Common myeloid progenitor, CD34-positive (primary cell): ENCODE results near the gene SPRYD4. TPM values are rescaled to one million over a fixed set of nuclear protein-coding genes. Genes with fewer than 3 reads are reported as not detected.

Source experiments
- CTCF ChIA-PET: fragments of 350-600 bp; sonication (Branson Sonifier 250); formaldehyde crosslinking; loops from one replicate; lab custom pipeline; 2021; ENCODE audit warnings: antibody characterized with exemption; lab: Charles Lee
- POLR2A ChIA-PET: fragments of 350-600 bp; sonication (Branson Sonifier 250); formaldehyde crosslinking; loops from one replicate; lab custom pipeline; 2021; ENCODE audit warnings: antibody characterized with exemption; lab: Charles Lee
- DNase-seq, 3 donors: peaks; one replicate each; pipeline versions ENCODE4 v3.0.0 to v3.0.0-alpha.2; 2013
- H3K27ac ChIP-seq, 2 experiments: 1 replicate in 1 of 2; 2 replicates in 1 of 2; pipeline ENCODE4 v1.7.0; 2013; ENCODE audit warnings: inconsistent platforms in 2 of 2, low read length in 2 of 2, mild to moderate bottlenecking in 2 of 2, low read depth in 1 of 2, moderate library complexity in 1 of 2; ENCODE audit not compliant: severe bottlenecking in 2 of 2, insufficient read depth in 1 of 2, poor library complexity in 1 of 2
- H3K27me3 ChIP-seq, 5 experiments: replicated peaks in 2 of 5; 1 replicate in 3 of 5; 2 replicates in 2 of 5; pipeline versions ENCODE4 v1.6.1 to v1.7.0; 2013; ENCODE audit warnings: low read length in 4 of 5, mild to moderate bottlenecking in 2 of 5, moderate library complexity in 2 of 5, inconsistent platforms in 1 of 5; ENCODE audit not compliant: insufficient read depth in 5 of 5, control insufficient read depth in 4 of 5
- H3K36me3 ChIP-seq, 4 experiments: 1 replicate in 2 of 4; 2 replicates in 2 of 4; pipeline versions ENCODE4 v1.6.1 to v1.7.0; 2013; ENCODE audit warnings: low read length in 3 of 4, control low read depth in 1 of 4, mild to moderate bottlenecking in 1 of 4; ENCODE audit not compliant: control insufficient read depth in 4 of 4, insufficient read depth in 4 of 4
- H3K4me1 ChIP-seq, 4 experiments: 1 replicate in 3 of 4; 2 replicates in 1 of 4; pipeline versions ENCODE4 v1.6.1 to v1.7.1; 2013; ENCODE audit warnings: low read length in 3 of 4, mild to moderate bottlenecking in 3 of 4, control low read depth in 1 of 4, inconsistent platforms in 1 of 4, moderate library complexity in 1 of 4; ENCODE audit not compliant: control insufficient read depth in 4 of 4, insufficient read depth in 4 of 4; ENCODE audit errors: control extremely low read depth in 1 of 4
- H3K4me3 ChIP-seq, 7 experiments: 1 replicate in 4 of 7; 2 replicates in 3 of 7; pipeline versions ENCODE4 v1.5.1 to v1.7.0; 2013; ENCODE audit warnings: mild to moderate bottlenecking in 7 of 7, low read length in 6 of 7, moderate library complexity in 6 of 7, inconsistent platforms in 2 of 7, low read depth in 2 of 7, control low read depth in 1 of 7; ENCODE audit not compliant: insufficient read depth in 4 of 7, control insufficient read depth in 1 of 7; ENCODE audit errors: extremely low read depth in 1 of 7
- H3K9me3 ChIP-seq, 5 experiments: 1 replicate in 4 of 5; 2 replicates in 1 of 5; pipeline versions ENCODE4 v1.6.1 to v1.7.1; 2013; ENCODE audit warnings: low read length in 4 of 5, mild to moderate bottlenecking in 2 of 5, inconsistent platforms in 1 of 5, low read depth in 1 of 5, moderate library complexity in 1 of 5; ENCODE audit not compliant: control insufficient read depth in 4 of 5, insufficient read depth in 2 of 5; ENCODE audit errors: control extremely low read depth in 1 of 5
- WGBS: methylation state at CpG from one replicate; pipeline ENCODE4 v1.1.5; 2013; ENCODE audit not compliant: insufficient coverage; 5-methylcytosine and 5-hydroxymethylcytosine counted together
- polyA plus RNA-seq: library from polyadenylated mRNA; unstranded; fragments of 120-200 nt; gene quantifications from one replicate; pipeline ENCODE4 v1.2.1, GENCODE V29; 2013

SPRYD4 gene
- 5.2 TPM for polyA plus RNA-seq

- peak within 1 kb of the TSS; percentile 77 to 100 (median 98) for H3K4me3 ChIP-seq
- H3K27me3 ChIP-seq: no peaks in the 10 kb centered on the region
- 0% methylated on average over 43 of the region's 43 CpGs for WGBS
- ChIA-PET POLR2A (interaction anchor here (0.9 kb wide), 1 partner anchor 158 kb away, joined by 3 read pairs; no protein-coding TSS in a partner anchor), CTCF (interaction anchor here (1.1 to 3.3 kb wide), 5 partner anchors 11 to 168 kb away, joined by 3 to 20 read pairs (median 3); no protein-coding TSS in a partner anchor)
- DNase-seq: peak; percentile 94 to 96 (median 96)
- H3K36me3 ChIP-seq: peaks cover 0 to 26% (median 10%) of the 10 kb centered on the region in 4 experiments
- H3K4me1 ChIP-seq: peaks cover 2 to 19% (median 15%) of the 10 kb centered on the region in 4 experiments
- peak within 1 kb of the TSS; percentile 90 to 94 for H3K27ac ChIP-seq
- no peaks in the 10 kb centered on the region for H3K9me3 ChIP-seq
These were observed at the start of gene SPRYD4 for GRCh38 chr12:56468216-56469006. Gene SPRYD4, plus strand, starts transcription at chr12:56468578. Its CDS starts 14 bp downstream, at chr12:56468592.

- no peak overlapping the region for H3K4me3 ChIP-seq
- ChIA-PET CTCF (no interaction called here), POLR2A (no interaction called here)
- no peak for DNase-seq
- no peaks in the 10 kb centered on the region for H3K4me1 ChIP-seq
- no peaks in the 10 kb centered on the region for H3K9me3 ChIP-seq
- H3K27ac ChIP-seq: no peak overlapping the region
- 85% methylated on average over 5 of the region's 6 CpGs for WGBS
- H3K27me3 ChIP-seq: no peaks in the 10 kb centered on the region
- peaks cover 15 to 75% (median 48%) of the 10 kb centered on the region in 4 experiments for H3K36me3 ChIP-seq
These were observed 48.0 kb upstream of the SPRYD4 start for GRCh38 chr12:56420411-56420810.

GRCh38 chr12:56425193-56425592 lies 43.2 kb upstream of the SPRYD4 start:
- Histone ChIP-seq H3K4me1 (no peaks in the 10 kb centered on the region), H3K36me3 (peaks cover 15 to 80% (median 47%) of the 10 kb centered on the region in 4 experiments), H3K27me3 (no peaks in the 10 kb centered on the region), H3K4me3 (no peak overlapping the region), H3K27ac (no peak overlapping the region), H3K9me3 (no peaks in the 10 kb centered on the region)
- POLR2A ChIA-PET: no interaction called here
- CTCF ChIA-PET: no interaction called here
- DNase-seq: no peak
- WGBS: 67% methylated on average over 1 of the region's 1 CpG

DNA sequence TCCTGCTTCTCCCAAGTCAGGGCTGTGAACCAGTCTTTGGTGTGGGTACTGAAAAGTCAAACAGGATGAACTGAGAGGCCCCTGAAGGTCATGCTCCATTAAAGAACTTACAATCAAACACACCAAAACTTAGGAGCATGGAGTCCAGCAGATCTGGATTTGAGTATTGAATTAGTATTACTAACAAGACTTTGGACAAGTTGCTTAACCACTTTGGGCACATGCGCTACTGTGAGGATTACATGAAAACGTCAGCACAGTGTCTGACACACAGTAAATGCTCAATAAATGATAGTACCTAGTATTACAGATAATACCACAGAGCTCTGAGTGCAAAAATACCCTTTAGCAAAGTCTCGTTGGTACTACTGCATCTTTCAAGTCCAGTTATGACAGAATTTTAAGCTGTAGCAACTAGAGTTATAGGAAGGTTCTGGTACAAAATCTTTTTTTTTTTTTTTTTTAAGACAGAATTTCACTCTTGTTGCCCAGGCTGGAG lies 42.4 kb upstream of the SPRYD4 start:
- ChIA-PET POLR2A (no interaction called here), CTCF (no interaction called here)
- no peak for DNase-seq
- Histone ChIP-seq H3K4me3 (no peak overlapping the region), H3K9me3 (no peaks in the 10 kb centered on the region), H3K36me3 (peaks cover 15 to 78% (median 46%) of the 10 kb centered on the region in 4 experiments), H3K27me3 (no peaks in the 10 kb centered on the region), H3K27ac (no peak overlapping the region), H3K4me1 (no peaks in the 10 kb centered on the region)
- WGBS: 67% methylated on average over 3 of the region's 3 CpGs

- DNase-seq: no peak
- POLR2A ChIA-PET: no interaction called here
- no peaks in the 10 kb centered on the region for H3K27me3 ChIP-seq
- WGBS: 97% methylated on average over 9 of the region's 11 CpGs
- CTCF ChIA-PET: no interaction called here
- H3K4me1 ChIP-seq: no peaks in the 10 kb centered on the region
- H3K9me3 ChIP-seq: no peaks in the 10 kb centered on the region
- H3K36me3 ChIP-seq: peaks cover 10 to 60% (median 24%) of the 10 kb centered on the region in 4 experiments
- no peak overlapping the region for H3K4me3 ChIP-seq
- H3K27ac ChIP-seq: no peak overlapping the region
These were observed 37.1 kb upstream of the SPRYD4 start for GRCh38 chr12:56431288-56431687.

GRCh38 chr12:56431850-56432249 lies 36.5 kb upstream of the SPRYD4 start:
- Histone ChIP-seq H3K36me3 (peaks cover 9 to 60% (median 24%) of the 10 kb centered on the region in 4 experiments), H3K4me1 (no peaks in the 10 kb centered on the region), H3K27me3 (no peaks in the 10 kb centered on the region), H3K9me3 (no peaks in the 10 kb centered on the region), H3K4me3 (no peak overlapping the region), H3K27ac (no peak overlapping the region)
- POLR2A ChIA-PET: no interaction called here
- CTCF ChIA-PET: interaction anchor here (1.2 kb wide), 1 partner anchor 32 kb away, joined by 3 read pairs; no protein-coding TSS in a partner anchor
- no peak for DNase-seq
- no CpG with 5 or more reads among the region's 3 CpGs for WGBS

GRCh38 chr12:56434828-56435227 lies 33.5 kb upstream of the SPRYD4 start:
- CTCF ChIA-PET: interaction anchor here (0.9 to 1.4 kb wide), 2 partner anchors 19 to 29 kb away, joined by 3 read pairs; partner anchors contain the start of gene MIP
- no peak overlapping the region for H3K27ac ChIP-seq
- no peaks in the 10 kb centered on the region for H3K4me1 ChIP-seq
- H3K36me3 ChIP-seq: peaks cover 9 to 34% (median 14%) of the 10 kb centered on the region in 4 experiments
- H3K9me3 ChIP-seq: no peaks in the 10 kb centered on the region
- no peak for DNase-seq
- H3K4me3 ChIP-seq: no peak overlapping the region
- no peaks in the 10 kb centered on the region for H3K27me3 ChIP-seq
- POLR2A ChIA-PET: no interaction called here
- 100% methylated on average over 3 of the region's 6 CpGs for WGBS
